Activated CD4-positive, alpha-beta T cell treated with anti-CD3 and anti-CD28 coated beads, Interleukin-2, amount 10 ng/mL, durations not matched to agents 24 days and 14 days (primary cell): ENCODE measurements around the gene HOXA4. TPM values are rescaled to one million over a fixed set of nuclear protein-coding genes. Genes with fewer than 3 reads are reported as not detected.

Experiments
- DNase-seq: peaks from one replicate; pipeline ENCODE4 v3.0.0; 2022
- H3K27ac Mint-ChIP-seq: one replicate; pipeline ENCODE4 v1.8.0; 2022; ENCODE audit warnings: mild to moderate bottlenecking, mixed read lengths
- H3K27me3 Mint-ChIP-seq: one replicate; pipeline ENCODE4 v1.8.0; 2022; ENCODE audit warnings: mixed read lengths
- H3K36me3 Mint-ChIP-seq: one replicate; pipeline ENCODE4 v1.8.0; 2022; ENCODE audit warnings: low read depth, mild to moderate bottlenecking, mixed read lengths
- H3K4me1 Mint-ChIP-seq: one replicate; pipeline ENCODE4 v1.8.0; 2021; ENCODE audit warnings: mixed read lengths
- H3K4me3 Mint-ChIP-seq: one replicate; pipeline ENCODE4 v1.8.0; 2022; ENCODE audit warnings: mild to moderate bottlenecking, moderate library complexity, mixed read lengths
- H3K9me3 Mint-ChIP-seq: one replicate; pipeline ENCODE4 v1.8.0; 2021; ENCODE audit warnings: mixed read lengths
- intact Hi-C: fragments of 100-400 bp; cut with micrococcal nuclease; formaldehyde crosslinking; loops from one replicate; pipeline ENCODE4 v1.15.1; 2023
- total RNA-seq: library from RNA; stranded (reverse); gene quantifications from 2 replicates; pipeline ENCODE4 v1.2.3, GENCODE V29; 2022

Gene HOXA4
- total RNA-seq, 1 donor from 2014 or later: not detected

DNA sequence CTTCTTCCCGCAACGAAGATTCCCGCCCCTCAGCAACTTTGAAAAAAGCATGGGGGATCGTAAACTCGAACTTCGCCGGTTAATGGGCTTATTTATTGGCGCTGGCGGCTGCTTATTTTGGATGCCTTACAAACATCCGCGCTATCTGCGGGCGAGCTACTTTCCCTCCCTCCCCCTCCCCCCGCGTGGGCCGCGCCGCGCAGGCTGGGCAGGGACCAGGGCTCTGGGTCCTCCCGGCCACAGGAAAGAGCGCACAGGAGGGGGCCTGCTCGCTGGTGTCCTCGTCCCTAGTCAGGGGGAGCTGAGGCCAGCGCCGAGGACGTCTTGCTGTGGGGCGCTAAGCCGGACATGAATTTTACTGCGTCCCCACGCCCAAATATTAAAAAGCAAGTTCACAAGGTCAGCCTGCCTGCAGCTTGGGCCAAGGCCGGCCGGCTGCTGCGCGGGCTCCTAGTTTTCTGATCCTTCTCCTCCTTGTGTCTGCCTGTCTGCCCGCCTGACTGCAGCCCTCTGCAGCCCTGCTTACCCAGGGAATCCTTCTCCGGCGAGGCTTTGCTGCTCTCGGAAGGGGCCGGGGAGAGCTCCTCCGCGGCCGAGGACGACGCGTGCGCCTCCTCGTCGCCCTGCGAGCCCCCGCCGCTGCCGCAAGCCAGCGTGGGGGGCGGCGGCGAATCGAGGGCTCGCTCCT, 42.4 kb upstream of the HOXA4 start:
- Mint-ChIP-seq H3K4me3 (no peak overlapping the region), H3K4me1 (peaks cover 5% of the 10 kb centered on the region), H3K27ac (no peak overlapping the region), H3K36me3 (peaks cover 7% of the 10 kb centered on the region), H3K27me3 (peaks cover 60% of the 10 kb centered on the region), H3K9me3 (peaks cover 8% of the 10 kb centered on the region)
- intact Hi-C loops: loop anchor here (2.0 kb wide), 2 partner anchors 16 to 24 kb away; partner anchors contain the start of gene HOXA7
- no peak for DNase-seq

DNA sequence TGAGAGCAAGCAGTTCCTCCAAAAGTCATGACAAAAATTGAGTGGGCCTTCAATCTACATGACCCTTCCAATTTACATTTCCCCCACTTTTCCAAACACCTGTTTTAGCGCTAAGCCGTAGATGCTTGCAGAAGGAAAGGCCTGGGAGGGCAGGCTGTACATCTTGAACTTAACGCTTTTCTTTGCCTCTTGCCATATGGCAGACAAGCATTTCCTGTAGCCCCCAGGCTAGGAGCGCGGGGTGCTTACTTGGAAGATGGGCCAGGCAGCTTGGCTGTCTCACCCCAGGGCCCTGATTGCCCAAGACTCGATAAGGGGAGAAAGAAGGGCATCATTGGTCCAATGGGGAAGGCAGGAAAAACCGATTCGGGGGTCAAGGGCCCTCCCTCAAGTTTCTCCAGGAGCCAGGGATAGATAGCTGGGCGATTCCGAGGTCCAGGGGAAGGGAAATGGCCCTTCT, 41.8 kb upstream of the HOXA4 start:
- Mint-ChIP-seq H3K36me3 (peaks cover 7% of the 10 kb centered on the region), H3K4me3 (no peak overlapping the region)

DNA sequence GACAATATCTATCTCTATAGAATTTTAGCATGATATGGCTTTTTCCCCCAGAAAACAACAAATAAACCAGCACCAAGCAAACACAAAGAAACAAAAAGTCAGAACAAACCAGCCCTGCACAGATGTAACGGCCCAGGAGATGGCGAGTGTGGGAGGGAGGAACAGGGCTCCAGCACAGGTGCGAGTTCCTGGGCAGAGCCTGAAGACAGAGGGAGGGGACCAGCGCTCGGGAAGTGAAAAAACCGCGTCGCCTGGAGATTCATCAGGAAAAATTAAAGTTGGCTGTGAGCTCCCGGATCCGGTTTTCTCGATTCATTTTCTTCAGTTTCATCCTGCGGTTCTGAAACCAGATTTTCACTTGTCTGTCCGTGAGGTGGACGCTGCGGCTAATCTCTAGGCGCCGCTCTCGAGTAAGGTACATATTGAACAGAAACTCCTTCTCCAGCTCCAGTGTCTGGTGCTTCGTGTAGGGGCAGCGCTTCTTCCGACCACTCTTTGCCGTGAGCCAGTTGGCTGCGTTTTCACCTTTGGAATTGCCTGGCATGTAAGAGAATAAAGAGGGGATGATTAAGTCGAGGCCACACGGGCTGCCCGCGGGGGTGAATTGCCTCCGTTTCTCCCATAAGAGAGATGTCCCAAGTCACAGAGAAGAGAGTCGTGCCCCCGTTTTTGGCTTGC, 41.2 kb upstream of the HOXA4 start:
- DNase-seq: no peak
- Mint-ChIP-seq H3K27me3 (peaks cover 67% of the 10 kb centered on the region), H3K27ac (peak overlapping the region; percentile 80), H3K9me3 (peaks cover 8% of the 10 kb centered on the region), H3K36me3 (peaks cover 7% of the 10 kb centered on the region), H3K4me1 (peaks cover 5% of the 10 kb centered on the region), H3K4me3 (no peak overlapping the region)
- intact Hi-C loops: loop anchor here (2.0 kb wide), 3 partner anchors 13 to 25 kb away; partner anchors contain the start of genes HOXA11 and HOXA7

More for the DNA sequence above, 41.8 kb upstream of the HOXA4 start:
- Mint-ChIP-seq H3K27ac (peak overlapping the region; percentile 80), H3K9me3 (peaks cover 8% of the 10 kb centered on the region), H3K4me1 (peaks cover 5% of the 10 kb centered on the region), H3K27me3 (peaks cover 62% of the 10 kb centered on the region)
- intact Hi-C loops: loop anchor here (2.0 kb wide), 2 partner anchors 16 to 24 kb away; partner anchors contain the start of gene HOXA7
- no peak for DNase-seq

DNA sequence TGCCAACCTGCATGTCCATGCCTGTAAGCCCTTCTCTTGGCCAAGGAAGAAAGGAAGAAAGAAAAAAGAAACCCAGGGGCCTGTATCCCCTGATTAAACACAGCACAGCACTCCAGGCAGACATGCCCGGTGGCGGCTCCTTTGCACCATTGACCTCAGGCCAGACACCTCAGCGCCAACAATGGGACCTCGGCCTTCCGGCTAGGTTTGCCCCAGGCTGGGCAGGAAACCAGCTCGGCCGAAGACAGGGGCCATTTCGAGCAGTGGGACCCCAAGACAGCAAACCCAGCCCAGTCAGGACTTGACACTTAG, 40.7 kb upstream of the HOXA4 start:
- intact Hi-C loops: loop anchor here (2.0 kb wide), 1 partner anchor 14 kb away; the partner anchor contains the start of gene HOXA11
- H3K27ac Mint-ChIP-seq: no peak overlapping the region
- no peak overlapping the region for H3K4me3 Mint-ChIP-seq

DNA sequence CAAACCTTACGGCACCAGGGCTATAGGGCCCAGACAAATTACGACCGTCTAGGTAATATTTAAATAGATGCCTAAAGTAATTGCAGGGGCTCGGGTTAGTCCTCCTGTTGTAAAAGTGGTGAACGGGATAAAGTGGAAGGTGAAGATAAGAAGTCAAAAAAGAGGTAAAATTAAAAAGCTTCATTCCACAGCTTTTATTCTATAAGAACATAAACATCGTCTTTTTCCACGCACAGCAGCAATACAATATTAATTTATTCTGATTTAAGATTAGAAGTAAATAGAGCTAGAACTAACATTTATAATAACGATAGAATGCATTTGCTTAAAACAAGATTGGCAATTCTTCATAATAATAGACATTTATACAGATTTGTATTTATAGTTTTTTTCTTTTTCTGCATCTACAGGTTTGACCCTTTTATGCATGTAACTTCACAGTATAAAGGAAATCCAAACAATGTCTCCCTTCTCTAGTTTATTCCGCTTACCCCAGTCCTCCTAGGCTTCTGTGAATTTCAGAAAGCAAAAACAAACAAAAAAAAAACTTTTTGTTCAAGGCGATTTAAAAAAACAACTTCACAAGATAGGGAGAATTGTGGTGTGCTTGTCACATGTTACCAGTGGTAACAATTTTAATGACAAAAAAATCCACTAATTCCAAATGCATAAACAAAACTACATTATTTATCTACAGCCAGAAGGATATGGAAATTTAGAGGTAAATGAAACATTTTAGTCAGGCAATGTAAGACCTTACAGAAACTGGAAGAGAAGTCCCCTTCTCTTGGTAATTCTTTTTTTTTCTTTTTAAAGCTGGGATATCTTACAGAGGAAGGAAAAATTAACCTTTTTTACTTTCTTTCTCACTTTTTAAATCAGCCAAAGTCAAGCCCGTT, 40.1 kb upstream of the HOXA4 start:
- Mint-ChIP-seq H3K36me3 (peaks cover 7% of the 10 kb centered on the region), H3K9me3 (peaks cover 8% of the 10 kb centered on the region), H3K4me1 (peaks cover 5% of the 10 kb centered on the region), H3K4me3 (no peak overlapping the region), H3K27me3 (peaks cover 65% of the 10 kb centered on the region), H3K27ac (no peak overlapping the region)
- intact Hi-C loops: loop anchor here (2.0 kb wide), 1 partner anchor 14 kb away; the partner anchor contains the start of gene HOXA11
- DNase-seq: no peak

More for the DNA sequence above, 40.7 kb upstream of the HOXA4 start:
- peaks cover 67% of the 10 kb centered on the region for H3K27me3 Mint-ChIP-seq
- H3K36me3 Mint-ChIP-seq: peaks cover 7% of the 10 kb centered on the region
- no peak for DNase-seq
- peaks cover 5% of the 10 kb centered on the region for H3K4me1 Mint-ChIP-seq
- peaks cover 8% of the 10 kb centered on the region for H3K9me3 Mint-ChIP-seq

DNA sequence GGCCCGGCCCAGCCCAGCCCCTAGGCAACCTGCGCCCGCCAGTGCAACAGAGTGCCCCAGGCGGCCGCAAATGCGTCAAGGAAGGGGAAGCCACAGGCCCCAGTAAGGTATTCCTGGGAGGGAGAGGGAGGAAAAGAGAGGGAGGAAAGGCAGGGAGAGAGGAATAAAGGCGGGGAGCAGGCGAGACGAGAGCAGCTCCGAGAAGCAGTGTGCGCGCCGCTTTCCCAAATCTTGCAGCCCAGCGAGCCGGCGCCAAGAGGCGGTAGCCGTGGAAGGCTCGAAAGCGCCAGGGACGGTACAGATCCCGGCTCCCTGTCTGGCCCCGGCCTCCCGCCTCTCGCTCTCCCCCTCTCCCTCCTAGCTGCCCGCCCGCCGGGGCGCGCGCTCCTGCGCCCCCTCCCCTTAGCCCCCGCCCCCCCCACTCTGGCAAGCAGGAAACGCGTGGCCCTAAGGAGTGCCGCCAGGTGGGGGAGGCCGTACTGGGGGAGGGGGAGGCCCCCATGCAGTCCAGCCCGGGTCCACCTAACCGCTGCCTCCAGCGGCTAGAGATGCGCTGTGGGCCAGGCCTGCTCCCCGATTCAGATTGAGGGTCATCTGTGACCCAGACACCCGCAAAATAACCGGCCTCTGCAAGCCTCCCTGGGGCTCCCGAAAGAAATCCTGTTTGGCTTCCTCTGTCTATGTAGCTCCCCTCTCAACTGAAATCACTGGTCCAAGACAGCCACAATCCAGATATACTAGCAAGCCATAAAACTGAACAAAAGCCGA, 39.3 kb upstream of the HOXA4 start:
- peaks cover 8% of the 10 kb centered on the region for H3K9me3 Mint-ChIP-seq
- intact Hi-C loops: loop anchor here (2.0 kb wide), 1 partner anchor 15 kb away; the partner anchor contains the start of gene HOXA11
- DNase-seq: no peak
- no peak overlapping the region for H3K27ac Mint-ChIP-seq
- peaks cover 7% of the 10 kb centered on the region for H3K36me3 Mint-ChIP-seq
- H3K4me1 Mint-ChIP-seq: peaks cover 5% of the 10 kb centered on the region
- H3K4me3 Mint-ChIP-seq: no peak overlapping the region
- H3K27me3 Mint-ChIP-seq: peaks cover 62% of the 10 kb centered on the region

DNA sequence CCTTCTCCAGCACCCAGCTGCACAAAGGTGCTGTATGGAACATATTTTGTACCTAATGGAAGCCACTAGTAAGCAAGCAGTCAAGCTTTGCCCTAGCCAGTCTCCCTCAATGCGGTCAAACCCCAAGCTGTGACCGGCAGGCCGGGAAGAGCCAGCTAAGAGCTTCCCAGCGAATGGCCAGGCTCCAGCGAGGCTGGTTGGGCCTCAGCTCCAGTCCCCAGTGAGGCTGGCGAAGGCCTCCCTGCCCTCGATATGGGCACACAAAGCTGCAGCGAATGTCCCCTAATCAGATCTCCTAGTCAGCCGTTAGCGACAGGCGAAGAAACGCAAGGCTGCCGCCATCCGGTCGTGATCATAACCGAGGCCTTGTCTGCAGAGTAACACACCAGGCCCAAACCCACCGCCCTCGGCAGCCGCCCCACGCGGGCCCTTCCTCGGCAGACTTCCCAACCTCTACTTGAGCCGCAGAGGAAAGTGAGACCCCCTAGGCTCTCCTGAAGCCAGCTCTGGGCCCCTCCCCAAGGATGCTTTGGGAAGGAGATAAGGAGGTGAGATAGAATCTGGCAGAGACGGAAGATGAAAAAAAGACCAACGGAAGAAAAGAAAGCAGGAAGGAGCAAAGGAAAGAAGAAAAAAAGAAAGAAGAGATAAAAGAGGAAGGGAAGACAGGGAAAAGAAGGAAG, 37.8 kb upstream of the HOXA4 start:
- Mint-ChIP-seq H3K36me3 (peaks cover 8% of the 10 kb centered on the region), H3K4me1 (peaks cover 5% of the 10 kb centered on the region), H3K27me3 (peaks cover 68% of the 10 kb centered on the region), H3K9me3 (peaks cover 8% of the 10 kb centered on the region), H3K4me3 (no peak overlapping the region), H3K27ac (peak overlapping the region; percentile 81)
- peak; percentile 70 for DNase-seq
- intact Hi-C loops: no loop called here

- Mint-ChIP-seq H3K4me1 (peaks cover 5% of the 10 kb centered on the region), H3K4me3 (no peak overlapping the region), H3K27ac (no peak overlapping the region)
Measured at GRCh38 chr7:27167916-27168264, 37.3 kb upstream of the HOXA4 start.

GRCh38 chr7:27166531-27167505, 36.3 kb upstream of the HOXA4 start:
- H3K27me3 Mint-ChIP-seq: peaks cover 76% of the 10 kb centered on the region
- H3K4me1 Mint-ChIP-seq: peaks cover 2% of the 10 kb centered on the region
- peaks cover 3% of the 10 kb centered on the region for H3K9me3 Mint-ChIP-seq
- intact Hi-C loops: no loop called here
- H3K4me3 Mint-ChIP-seq: no peak overlapping the region
- peaks cover 8% of the 10 kb centered on the region for H3K36me3 Mint-ChIP-seq
- peak overlapping the region; percentile 6 for H3K27ac Mint-ChIP-seq
- DNase-seq: no peak

More at GRCh38 chr7:27167916-27168264, 37.3 kb upstream of the HOXA4 start:
- peaks cover 8% of the 10 kb centered on the region for H3K9me3 Mint-ChIP-seq
- H3K27me3 Mint-ChIP-seq: peaks cover 73% of the 10 kb centered on the region
- DNase-seq: no peak
- peaks cover 8% of the 10 kb centered on the region for H3K36me3 Mint-ChIP-seq
- intact Hi-C loops: no loop called here

GRCh38 chr7:27165996-27166530, 35.5 kb upstream of the HOXA4 start:
- H3K4me1 Mint-ChIP-seq: peaks cover 1% of the 10 kb centered on the region
- no peak overlapping the region for H3K4me3 Mint-ChIP-seq
- DNase-seq: peak; percentile 63
- H3K36me3 Mint-ChIP-seq: peaks cover 8% of the 10 kb centered on the region
- H3K9me3 Mint-ChIP-seq: peaks cover 3% of the 10 kb centered on the region
- H3K27me3 Mint-ChIP-seq: peaks cover 73% of the 10 kb centered on the region
- H3K27ac Mint-ChIP-seq: peak overlapping the region; percentile 75
- intact Hi-C loops: loop anchor here (2.0 kb wide), 1 partner anchor 15 kb away; no protein-coding TSS in a partner anchor

DNA sequence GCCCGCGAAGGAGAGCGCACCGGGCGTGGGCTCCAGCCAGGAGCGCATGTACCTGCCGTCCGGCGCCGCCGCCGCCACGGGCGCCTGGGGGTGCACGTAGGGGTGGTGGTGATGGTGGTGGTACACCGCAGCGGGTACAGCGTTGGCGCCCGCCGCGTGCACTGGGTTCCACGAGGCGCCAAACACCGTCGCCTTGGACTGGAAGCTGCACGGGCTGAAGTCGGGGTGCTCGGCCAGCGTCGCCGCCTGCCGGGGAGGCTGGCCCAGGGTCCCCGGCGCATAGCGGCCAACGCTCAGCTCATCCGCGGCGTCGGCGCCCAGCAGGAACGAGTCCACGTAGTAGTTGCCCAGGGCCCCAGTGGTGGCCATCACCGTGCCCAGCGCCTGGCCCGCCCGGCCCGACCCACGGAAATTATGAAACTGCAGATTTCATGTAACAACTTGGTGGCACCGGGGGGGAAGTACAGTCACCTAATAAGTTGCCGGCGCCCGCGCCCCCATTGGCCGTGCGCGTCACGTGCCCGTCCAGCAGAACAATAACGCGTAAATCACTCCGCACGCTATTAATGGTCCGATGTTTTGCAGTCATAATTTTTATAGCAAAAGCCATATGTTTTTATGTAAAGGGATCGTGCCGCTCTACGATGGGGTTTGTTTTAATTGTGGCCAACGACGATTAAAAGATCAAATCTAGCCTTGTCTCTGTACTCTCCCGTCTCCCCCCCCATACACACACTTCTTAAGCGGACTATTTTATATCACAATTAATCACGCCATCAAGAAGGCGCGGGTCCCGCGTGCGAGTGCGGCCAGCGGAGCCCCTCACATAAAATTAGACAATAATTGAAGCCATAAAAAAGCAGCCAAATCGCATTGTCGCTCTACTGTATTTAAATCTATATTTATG, 34.8 kb upstream of the HOXA4 start, which contains the start of gene HOXA9:
Gene HOXA9, minus strand, starts transcription at position 449 of the 907 bp plus-strand sequence. Its CDS starts 80 bp downstream, at position 369.
- DNase-seq: no peak
- peaks cover 2% of the 10 kb centered on the region for H3K4me1 Mint-ChIP-seq
- H3K27ac Mint-ChIP-seq: peak within 1 kb of the TSS; percentile 75
- intact Hi-C loops: loop anchor here (2.0 kb wide), 1 partner anchor 15 kb away; no protein-coding TSS in a partner anchor
- peaks cover 70% of the 10 kb centered on the region for H3K27me3 Mint-ChIP-seq
- no peak within 1 kb of the TSS for H3K4me3 Mint-ChIP-seq
- H3K9me3 Mint-ChIP-seq: peaks cover 2% of the 10 kb centered on the region
- H3K36me3 Mint-ChIP-seq: peaks cover 8% of the 10 kb centered on the region
